Skeletal muscle satellite cell (primary cell): Measurements from ENCODE around the gene PKDREJ. TPM values are rescaled to one million over a fixed set of nuclear protein-coding genes. Genes with fewer than 3 reads are reported as not detected.
A peak's percentile ranks its signal among the peaks of the same experiment; 100 is the strongest.
"Not testable (repeated sequence)": the region's sequence is repeated elsewhere in the genome, so short reads cannot be mapped to it uniquely, and the experiment has no call there.

Experiments used
- H3K27me3 ChIP-seq: 2 replicates; pipeline ENCODE4 v1.7.0; 2013; ENCODE audit warnings: low read length; ENCODE audit not compliant: control insufficient read depth, insufficient read depth
- H3K36me3 ChIP-seq: 2 replicates; pipeline ENCODE4 v1.7.0; 2013; ENCODE audit warnings: mild to moderate bottlenecking, control low read depth, low read length; ENCODE audit not compliant: insufficient read depth
- H3K4me1 ChIP-seq: 2 replicates; pipeline ENCODE4 v1.7.0; 2013; ENCODE audit warnings: low read length; ENCODE audit not compliant: control insufficient read depth, insufficient read depth
- H3K4me2 ChIP-seq: 2 replicates; pipeline ENCODE4 v1.7.0; 2013; ENCODE audit warnings: mild to moderate bottlenecking, low read length
- H3K4me3 ChIP-seq: 2 replicates; pipeline ENCODE4 v1.7.0; 2013; ENCODE audit warnings: low read length
- H3K9ac ChIP-seq: 2 replicates; pipeline ENCODE4 v1.7.0; 2013; ENCODE audit warnings: mild to moderate bottlenecking, low read depth, low read length, moderate library complexity
- H3K9me3 ChIP-seq: replicated peaks from 2 replicates; pipeline ENCODE4 v1.7.0; 2013; ENCODE audit warnings: mild to moderate bottlenecking, control low read depth, low read length
- total RNA-seq: library from RNA; depleted of rRNA; stranded (reverse); fragments of >200 nt; gene quantifications from 2 replicates; pipeline ENCODE4 v1.2.3, GENCODE V29; 2012; rRNA removed

The PKDREJ gene, protein sequence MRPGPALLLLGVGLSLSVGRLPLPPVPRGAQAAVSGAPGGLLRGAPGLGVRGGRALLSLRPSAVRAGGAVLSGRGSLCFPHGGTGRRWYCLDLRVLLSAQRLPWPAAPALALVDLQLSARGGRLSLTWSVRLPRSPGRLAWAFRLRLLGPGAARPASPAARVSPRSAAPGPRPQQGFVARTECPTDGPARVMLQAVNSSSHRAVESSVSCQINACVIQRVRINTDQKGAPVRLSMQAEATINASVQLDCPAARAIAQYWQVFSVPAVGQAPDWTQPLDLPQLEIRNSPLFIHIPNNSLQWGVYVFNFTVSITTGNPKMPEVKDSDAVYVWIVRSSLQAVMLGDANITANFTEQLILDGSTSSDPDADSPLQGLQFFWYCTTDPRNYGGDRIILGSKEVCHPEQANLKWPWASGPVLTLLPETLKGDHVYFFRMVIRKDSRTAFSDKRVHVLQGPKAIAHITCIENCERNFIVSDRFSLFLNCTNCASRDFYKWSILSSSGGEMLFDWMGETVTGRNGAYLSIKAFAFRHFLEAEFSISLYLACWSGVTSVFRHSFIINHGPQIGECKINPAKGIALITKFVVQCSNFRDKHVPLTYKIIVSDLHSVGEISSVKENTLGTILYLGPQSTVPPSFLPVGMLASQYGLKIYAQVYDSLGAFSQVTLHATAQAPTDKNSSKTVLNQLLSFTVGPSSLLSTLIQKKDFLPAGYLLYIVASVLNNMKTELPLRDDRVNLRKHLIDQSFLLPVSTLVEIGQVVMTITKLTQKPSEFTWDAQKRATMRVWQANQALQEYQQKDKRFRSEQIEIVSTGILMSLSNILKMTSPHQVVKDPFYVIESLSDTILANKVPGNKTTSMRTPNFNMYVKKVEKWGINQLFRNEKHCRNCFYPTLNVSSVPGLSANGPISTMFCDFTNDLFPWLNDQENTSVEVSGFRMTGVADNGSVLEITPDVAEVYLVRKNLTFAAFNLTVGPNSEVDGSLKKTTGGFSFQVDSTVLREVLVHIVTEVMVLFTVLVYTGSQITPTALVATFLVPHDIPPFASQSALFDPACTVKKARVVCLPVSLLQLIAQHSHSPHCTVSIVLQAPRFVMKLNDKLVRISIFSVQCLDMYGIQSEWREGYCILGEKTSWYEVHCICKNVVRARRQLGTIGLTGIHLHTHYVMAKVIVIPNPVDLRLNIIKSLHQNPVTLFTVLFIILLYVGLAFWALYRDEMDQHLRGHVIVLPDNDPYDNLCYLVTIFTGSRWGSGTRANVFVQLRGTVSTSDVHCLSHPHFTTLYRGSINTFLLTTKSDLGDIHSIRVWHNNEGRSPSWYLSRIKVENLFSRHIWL (N-terminal part only)
- total RNA-seq: not detected in 2 replicates

DNA sequence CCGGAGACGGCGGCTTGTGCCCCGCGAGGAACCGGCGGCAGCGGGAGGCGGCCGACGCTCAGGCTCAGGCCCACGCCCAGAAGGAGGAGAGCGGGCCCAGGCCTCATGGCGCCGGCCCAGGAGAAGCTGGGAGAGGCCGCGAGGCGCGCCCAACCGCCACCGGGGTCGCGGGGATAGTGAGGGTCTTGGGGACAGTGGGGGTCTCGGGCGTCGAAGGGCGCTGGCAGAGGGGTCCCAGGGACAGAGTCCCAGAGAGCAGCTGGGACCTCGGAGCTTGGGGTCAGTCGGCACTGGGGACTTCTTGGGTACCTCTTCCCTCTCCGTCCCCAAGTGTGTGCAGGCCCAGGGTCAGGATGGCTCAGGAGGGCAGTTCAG lies at the start of gene PKDREJ:
Gene PKDREJ, minus strand, starts transcription at position 128 of the 375 bp plus-strand sequence. Its CDS starts 21 bp downstream, at position 107.
- no peak within 1 kb of the TSS for H3K9ac ChIP-seq
- H3K4me3 ChIP-seq: peak within 1 kb of the TSS; percentile 34
- H3K36me3 ChIP-seq: no peaks in the 10 kb centered on the region
- peak within 1 kb of the TSS; percentile 44 for H3K4me2 ChIP-seq
- H3K4me1 ChIP-seq: peaks cover under 1% of the 10 kb centered on the region
- H3K27me3 ChIP-seq: peaks cover 25% of the 10 kb centered on the region
- peaks cover 3% of the 10 kb centered on the region for H3K9me3 ChIP-seq

DNA sequence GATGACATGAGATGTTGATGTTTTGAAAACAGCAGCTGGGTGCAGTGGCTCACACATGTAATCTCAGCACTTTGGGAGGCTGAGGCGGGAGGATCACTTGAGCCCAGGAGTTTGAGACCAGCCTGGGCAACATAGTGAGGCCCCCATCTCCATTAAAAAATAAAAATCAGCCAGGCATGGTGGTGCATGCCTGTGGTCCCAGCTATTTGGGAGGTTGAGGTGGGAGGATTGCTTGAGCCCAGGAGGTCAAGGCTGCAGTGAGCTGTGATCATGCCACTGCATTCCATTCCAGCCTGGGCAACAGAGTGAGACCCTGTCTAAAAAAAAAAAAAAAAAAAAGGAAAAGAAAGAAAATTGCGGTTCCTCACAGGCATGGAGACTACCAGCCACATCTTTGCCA lies 49.7 kb upstream of the PKDREJ start:
- not testable (repeated sequence) for H3K9ac ChIP-seq, H3K9me3 ChIP-seq, H3K27me3 ChIP-seq, H3K4me1 ChIP-seq, H3K4me2 ChIP-seq, H3K4me3 ChIP-seq
- H3K36me3 ChIP-seq: peaks cover 38% of the 10 kb centered on the region

DNA sequence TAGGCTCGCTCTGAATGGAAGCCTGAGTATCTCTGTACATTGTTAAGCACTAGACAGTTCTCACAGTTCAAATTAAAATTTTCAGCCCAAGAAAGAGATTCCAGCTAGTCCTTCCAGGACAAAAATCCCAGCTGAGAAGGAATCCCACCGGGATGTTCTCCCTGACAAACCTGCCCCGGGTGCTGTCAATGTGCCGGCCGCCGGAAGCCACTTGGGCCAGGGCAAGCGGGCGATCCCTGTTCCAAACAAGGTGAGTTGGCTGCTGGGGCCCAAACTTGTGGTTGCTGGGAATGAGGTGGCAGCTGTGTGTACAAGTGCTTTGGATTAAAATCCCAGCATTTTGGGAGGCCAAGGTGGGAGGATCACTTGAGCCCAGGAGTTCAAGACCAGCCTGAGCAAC lies 48.9 kb upstream of the PKDREJ start:
- no peak overlapping the region for H3K4me3 ChIP-seq
- H3K9me3 ChIP-seq: no peaks in the 10 kb centered on the region
- H3K4me2 ChIP-seq: no peak overlapping the region
- peaks cover 34% of the 10 kb centered on the region for H3K36me3 ChIP-seq
- no peaks in the 10 kb centered on the region for H3K27me3 ChIP-seq
- no peaks in the 10 kb centered on the region for H3K4me1 ChIP-seq
- no peak overlapping the region for H3K9ac ChIP-seq

DNA sequence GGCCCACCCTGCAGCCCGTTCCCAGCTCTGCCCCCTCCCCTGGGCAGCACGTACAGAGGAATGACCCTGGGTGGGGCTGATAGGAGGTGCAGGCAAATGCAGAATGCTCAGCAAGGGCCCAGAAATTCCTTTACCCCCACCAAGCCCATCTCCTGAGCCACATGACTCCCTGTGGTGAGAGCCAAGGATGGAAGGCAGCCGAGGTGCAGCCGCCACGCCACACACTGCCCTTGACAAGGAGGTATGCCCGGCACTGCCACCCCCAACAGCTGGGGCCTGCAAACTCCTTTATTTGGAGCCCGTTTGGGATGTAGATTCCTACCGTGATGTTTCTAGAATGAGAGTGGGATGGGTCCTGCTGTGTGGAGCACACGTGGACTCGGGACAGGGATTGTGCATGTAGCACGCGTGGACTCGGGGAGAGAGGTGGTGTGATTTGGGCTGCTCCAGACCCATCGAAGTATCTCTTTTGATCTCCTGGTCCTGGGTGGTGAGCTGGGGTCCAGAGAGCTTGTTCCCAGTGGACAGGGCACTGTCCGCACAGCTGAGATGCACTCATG lies 46.5 kb upstream of the PKDREJ start:
- Histone ChIP-seq H3K4me2 (no peak overlapping the region), H3K9ac (no peak overlapping the region), H3K27me3 (no peaks in the 10 kb centered on the region), H3K36me3 (peaks cover 20% of the 10 kb centered on the region), H3K4me1 (no peaks in the 10 kb centered on the region), H3K9me3 (no peaks in the 10 kb centered on the region), H3K4me3 (no peak overlapping the region)

DNA sequence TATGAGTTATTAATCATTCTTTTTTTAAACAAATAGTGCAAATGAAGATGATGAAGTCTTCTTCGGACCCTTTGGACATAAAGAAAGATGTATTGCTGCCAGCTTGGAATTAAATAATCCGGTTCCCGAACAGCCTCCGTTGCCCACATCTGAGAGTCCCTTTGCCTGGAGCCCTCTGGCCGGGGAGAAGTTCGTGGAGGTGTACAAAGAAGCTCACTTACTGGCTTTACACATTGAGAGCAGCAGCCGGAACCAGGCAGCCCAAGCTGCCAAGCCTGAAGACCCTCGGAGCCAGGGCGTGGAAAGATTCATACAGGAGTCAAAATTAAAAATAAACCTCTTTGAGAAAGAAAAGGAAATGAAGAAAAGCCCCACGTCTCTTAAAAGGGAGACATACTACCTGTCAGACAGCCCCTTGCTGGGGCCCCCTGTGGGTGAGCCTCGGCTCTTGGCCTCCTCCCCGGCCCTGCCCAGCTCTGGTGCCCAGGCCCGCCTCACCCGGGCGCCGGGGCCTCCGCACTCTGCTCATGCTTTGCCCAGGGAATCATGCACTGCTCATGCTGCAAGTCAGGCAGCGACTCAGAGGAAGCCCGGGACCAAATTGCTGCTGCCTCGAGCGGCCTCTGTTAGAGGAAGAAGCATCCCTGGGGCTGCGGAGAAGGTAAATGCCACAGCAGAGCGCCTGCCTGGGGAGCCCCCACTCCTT lies 45.3 kb upstream of the PKDREJ start:
- no peak overlapping the region for H3K4me2 ChIP-seq
- peaks cover 5% of the 10 kb centered on the region for H3K4me1 ChIP-seq
- H3K27me3 ChIP-seq: no peaks in the 10 kb centered on the region
- H3K9me3 ChIP-seq: no peaks in the 10 kb centered on the region
- H3K9ac ChIP-seq: no peak overlapping the region
- H3K36me3 ChIP-seq: peaks cover 16% of the 10 kb centered on the region
- H3K4me3 ChIP-seq: no peak overlapping the region

DNA sequence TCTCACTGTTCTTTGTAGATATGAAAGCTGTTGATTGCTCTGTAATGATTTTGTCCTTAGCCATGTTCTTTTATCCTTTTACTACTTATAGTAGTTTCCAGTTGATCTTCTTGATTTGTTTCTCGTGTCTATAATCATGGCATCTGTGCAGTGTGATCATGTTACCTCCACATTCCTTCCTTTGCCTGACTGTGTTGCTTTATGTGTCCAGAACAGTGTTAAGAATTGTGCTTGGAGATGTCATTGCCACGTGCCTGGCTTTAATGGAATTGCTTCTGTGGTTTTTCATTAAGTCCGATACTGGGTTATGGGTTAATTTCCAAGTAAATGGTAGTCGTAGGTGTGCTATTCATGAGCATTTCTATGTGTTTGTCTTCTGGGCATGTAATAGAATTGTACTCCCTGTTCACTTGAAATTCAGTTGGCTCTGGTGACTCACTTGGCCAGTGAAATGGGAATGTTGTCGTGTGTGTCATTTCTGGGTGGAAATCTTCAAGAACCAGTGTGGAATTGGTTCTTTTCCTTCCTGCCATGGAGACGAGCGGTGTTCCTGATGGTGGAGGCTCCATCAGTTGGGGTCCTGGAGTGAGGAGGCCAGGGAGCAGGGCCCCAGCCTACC lies 40.3 kb upstream of the PKDREJ start:
- Histone ChIP-seq H3K4me2 (peak overlapping the region; percentile 10), H3K36me3 (peaks cover 9% of the 10 kb centered on the region), H3K27me3 (no peaks in the 10 kb centered on the region), H3K4me3 (no peak overlapping the region), H3K9me3 (no peaks in the 10 kb centered on the region), H3K9ac (no peak overlapping the region), H3K4me1 (peaks cover 14% of the 10 kb centered on the region)

DNA sequence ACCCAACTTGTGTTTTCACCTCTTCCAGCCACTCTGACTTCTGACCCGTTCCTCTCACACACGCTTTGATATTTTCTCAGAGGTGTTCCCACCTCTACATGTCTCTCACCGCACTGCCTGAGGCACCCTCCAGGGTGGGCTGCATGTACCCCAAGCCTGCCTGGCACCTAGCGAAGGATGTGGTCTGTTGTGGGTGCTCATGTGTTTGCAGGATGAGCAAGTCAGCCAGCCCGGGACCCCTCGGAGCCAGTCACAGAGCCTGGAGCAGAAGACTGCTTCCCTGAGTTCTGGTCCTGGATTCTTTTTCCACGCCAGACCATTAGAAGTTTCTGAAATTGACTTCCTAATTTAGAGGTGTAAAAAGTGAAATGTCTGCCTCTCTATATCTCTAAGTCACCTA lies 37.3 kb upstream of the PKDREJ start:
- Histone ChIP-seq H3K36me3 (peaks cover 4% of the 10 kb centered on the region), H3K4me3 (no peak overlapping the region), H3K4me1 (peaks cover 24% of the 10 kb centered on the region), H3K4me2 (no peak overlapping the region), H3K27me3 (no peaks in the 10 kb centered on the region), H3K9me3 (no peaks in the 10 kb centered on the region), H3K9ac (no peak overlapping the region)

DNA sequence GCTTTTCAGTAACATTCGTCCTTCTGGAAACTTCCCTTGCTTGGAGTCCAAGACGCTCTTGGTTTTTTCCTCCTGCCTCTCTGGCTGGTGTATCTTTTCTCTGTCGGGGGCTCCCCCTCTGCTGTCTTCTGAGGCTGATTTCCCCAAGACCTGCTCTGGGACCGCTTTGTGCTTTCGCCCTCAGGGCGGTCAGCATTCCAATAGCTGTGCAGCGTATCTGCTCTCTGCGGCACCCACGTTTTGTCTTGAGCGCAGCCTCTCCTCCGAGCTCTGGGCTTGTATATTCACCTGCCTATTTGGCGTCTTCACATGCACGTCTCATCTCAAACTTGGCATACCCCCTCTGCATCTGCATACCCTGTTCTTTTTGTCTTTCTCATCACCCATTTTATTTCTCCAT lies 36.0 kb upstream of the PKDREJ start:
- Histone ChIP-seq H3K9me3 (no peaks in the 10 kb centered on the region), H3K36me3 (peaks cover 4% of the 10 kb centered on the region), H3K4me3 (no peak overlapping the region), H3K27me3 (no peaks in the 10 kb centered on the region), H3K4me1 (peaks cover 24% of the 10 kb centered on the region), H3K4me2 (no peak overlapping the region), H3K9ac (no peak overlapping the region)

DNA sequence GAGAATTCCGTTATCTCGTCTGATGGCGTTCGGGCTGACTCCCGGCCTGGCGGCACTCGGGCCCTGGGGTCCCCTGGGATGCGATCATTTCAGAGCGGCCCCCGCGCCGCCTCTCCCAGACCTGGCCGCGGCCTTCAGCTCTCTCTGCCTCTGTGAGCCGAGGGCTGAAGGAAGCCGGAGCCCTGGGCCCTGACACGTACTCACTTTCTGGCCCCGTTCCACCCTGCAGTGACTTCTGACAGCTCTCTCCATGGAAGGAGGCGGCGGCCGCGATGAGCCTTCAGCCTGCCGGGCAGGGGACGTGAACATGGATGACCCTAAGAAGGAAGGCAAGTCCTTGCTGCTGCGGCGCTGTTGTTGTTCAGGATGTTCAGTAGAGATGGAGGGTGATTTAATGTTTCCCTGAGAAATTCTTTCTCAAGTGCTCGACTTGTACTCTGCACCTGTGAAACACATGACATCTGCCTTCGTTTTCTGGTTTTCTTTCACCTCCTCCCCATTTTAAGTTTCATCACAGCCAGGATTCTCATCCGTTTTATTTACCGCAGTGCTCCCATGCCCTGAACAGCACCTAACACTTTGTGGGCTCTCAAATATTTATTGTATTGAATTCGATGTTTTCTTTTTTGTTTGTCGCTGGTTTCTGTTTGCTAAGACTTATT lies 34.1 kb upstream of the PKDREJ start:
- Histone ChIP-seq H3K4me1 (peaks cover 11% of the 10 kb centered on the region), H3K27me3 (no peaks in the 10 kb centered on the region), H3K9me3 (no peaks in the 10 kb centered on the region), H3K36me3 (peaks cover 12% of the 10 kb centered on the region), H3K4me2 (peak overlapping the region; percentile 99), H3K9ac (peak overlapping the region; percentile 86), H3K4me3 (peak overlapping the region; percentile 82)
